ENCODE results near the gene ANKRD39.

ANKRD39 gene

GRCh38 chr2:96860065-96861029, 2.5 kb upstream of the ANKRD39 start:
- Histone ChIP-seq H2AFZ (ENCODE audit: low read depth) (no peak overlapping the region), H3K4me2 (no peak overlapping the region), H3K27ac (no peak overlapping the region), H3K36me3 (ENCODE audit: insufficient read depth) (peaks cover 2% of the 10 kb centered on the region; the same call in 1 of the 2 replicates), H3K27me3 (ENCODE audit: insufficient read depth, low read depth) (no peaks in the 10 kb centered on the region), H4K20me1 (ENCODE audit: insufficient read depth) (no peaks in the 10 kb centered on the region; the same call in 1 of the 2 replicates), H3K4me3 (IDR thresholded peaks at IDR 0.05; ENCODE audit: insufficient read depth, low read depth, low read length) (no peak overlapping the region), H3K9ac (no peak overlapping the region), H3K79me2 (ENCODE audit: insufficient read depth, low read depth) (peaks cover 23% of the 10 kb centered on the region), H3K4me1 (ENCODE audit: low read depth, poor library complexity, severe bottlenecking) (peaks cover 15% of the 10 kb centered on the region)
- no peak for TF ChIP-seq CTCF (conservative IDR thresholded peaks at IDR 0.05; ENCODE audit: low read depth, low read length)

DNA sequence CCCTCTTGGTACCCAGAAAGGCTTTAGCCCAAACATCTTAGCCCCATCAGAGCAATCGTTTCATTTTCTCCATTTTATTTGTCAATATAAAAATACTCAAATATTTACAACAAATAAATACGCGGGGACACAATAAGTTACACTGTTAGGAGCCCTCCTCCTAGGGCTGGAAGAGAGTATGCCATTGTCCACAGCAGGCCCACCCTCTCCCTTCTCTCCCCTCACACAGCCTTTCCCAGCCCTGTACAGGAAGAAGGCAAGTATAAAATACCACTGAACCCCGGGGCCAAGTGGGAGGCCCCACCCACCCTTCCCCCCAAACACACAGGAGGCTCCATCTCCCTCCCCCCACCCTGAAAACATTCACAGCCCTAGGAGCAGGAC, 1.9 kb upstream of the ANKRD39 start:
- Histone ChIP-seq H3K27ac (no peak overlapping the region), H3K4me2 (no peak overlapping the region), H3K9ac (no peak overlapping the region), H2AFZ (ENCODE audit: low read depth) (no peak overlapping the region), H3K36me3 (ENCODE audit: insufficient read depth) (peaks cover 2% of the 10 kb centered on the region; the same call in 1 of the 2 replicates), H3K4me3 (IDR thresholded peaks at IDR 0.05; ENCODE audit: insufficient read depth, low read depth, low read length) (no peak overlapping the region), H3K79me2 (ENCODE audit: insufficient read depth, low read depth) (peaks cover 30% of the 10 kb centered on the region), H3K27me3 (ENCODE audit: insufficient read depth, low read depth) (no peaks in the 10 kb centered on the region), H3K4me1 (ENCODE audit: low read depth, poor library complexity, severe bottlenecking) (peaks cover 21% of the 10 kb centered on the region), H4K20me1 (ENCODE audit: insufficient read depth) (peaks cover 5% of the 10 kb centered on the region; the same call in 1 of the 2 replicates)
- TF ChIP-seq CTCF (conservative IDR thresholded peaks at IDR 0.05; ENCODE audit: low read depth, low read length) = no peak

- no peak overlapping the region for H3K9ac ChIP-seq
- no peak overlapping the region for H3K27ac ChIP-seq
- peaks cover 2% of the 10 kb centered on the region; the same call in 1 of the 2 replicates for H3K36me3 ChIP-seq (ENCODE audit: insufficient read depth)
- no peak overlapping the region for H3K4me2 ChIP-seq
- H3K27me3 ChIP-seq (ENCODE audit: insufficient read depth, low read depth) = no peaks in the 10 kb centered on the region
- H2AFZ ChIP-seq (ENCODE audit: low read depth) = no peak overlapping the region
- no peak for TF ChIP-seq CTCF (conservative IDR thresholded peaks at IDR 0.05; ENCODE audit: low read depth, low read length)
- H3K4me1 ChIP-seq (ENCODE audit: low read depth, poor library complexity, severe bottlenecking) = peaks cover 26% of the 10 kb centered on the region
- no peak overlapping the region for H3K4me3 ChIP-seq (IDR thresholded peaks at IDR 0.05; ENCODE audit: insufficient read depth, low read depth, low read length)
- peaks cover 35% of the 10 kb centered on the region for H3K79me2 ChIP-seq (ENCODE audit: insufficient read depth, low read depth)
- peaks cover 8% of the 10 kb centered on the region; the same call in 1 of the 2 replicates for H4K20me1 ChIP-seq (ENCODE audit: insufficient read depth)
These were observed 1.4 kb upstream of the ANKRD39 start for GRCh38 chr2:96859099-96859649.

DNA sequence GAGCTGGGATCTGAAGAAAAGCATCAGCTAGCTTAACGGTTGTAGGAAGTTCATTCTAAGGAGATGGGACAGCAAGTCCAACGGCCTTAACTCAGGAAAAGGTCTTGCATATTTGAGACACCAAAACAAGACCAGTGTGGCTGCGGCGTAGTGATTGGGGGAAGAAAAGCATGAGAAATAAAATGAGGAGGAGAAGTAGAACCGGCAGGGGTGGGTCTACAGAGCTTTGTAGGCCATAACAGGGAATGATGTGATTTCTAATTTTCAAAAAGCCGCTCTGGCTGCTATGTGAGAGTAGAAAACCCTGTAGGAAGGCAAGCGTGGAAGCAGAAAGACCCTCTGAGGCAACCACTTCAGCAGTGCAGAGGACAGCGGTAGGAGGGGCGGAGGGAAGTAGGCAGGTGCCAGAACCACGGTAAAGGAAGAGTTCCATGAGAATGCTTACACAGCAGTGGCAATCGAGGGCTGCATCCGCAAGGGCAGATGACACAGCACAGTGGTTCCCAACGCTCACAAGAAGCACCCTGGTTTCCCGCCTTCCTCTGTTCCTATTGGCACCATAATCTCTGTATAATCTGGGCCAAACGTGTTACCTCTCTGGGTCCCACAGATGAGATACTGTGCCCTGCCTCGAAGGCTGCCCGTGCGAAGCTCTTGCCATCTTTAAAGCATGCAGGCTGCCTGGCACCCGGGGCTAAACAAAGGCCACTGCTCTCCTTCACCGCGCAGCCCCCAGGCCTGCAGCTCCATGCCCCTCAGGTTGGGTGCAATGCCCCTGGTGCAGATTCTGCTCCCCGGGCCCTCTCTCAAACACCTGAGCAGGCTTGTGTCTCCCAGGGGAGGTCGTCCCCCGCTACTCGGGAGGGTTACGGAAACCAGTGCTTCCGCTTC, 795 bp downstream of the ANKRD39 start:
- peak overlapping the region; percentile 75 for H3K4me2 ChIP-seq
- TF ChIP-seq CTCF (conservative IDR thresholded peaks at IDR 0.05; ENCODE audit: low read depth, low read length) = no peak
- peaks cover 7% of the 10 kb centered on the region; the same call in 1 of the 2 replicates for H3K36me3 ChIP-seq (ENCODE audit: insufficient read depth)
- peaks cover 56% of the 10 kb centered on the region for H3K79me2 ChIP-seq (ENCODE audit: insufficient read depth, low read depth)
- H3K27me3 ChIP-seq (ENCODE audit: insufficient read depth, low read depth) = no peaks in the 10 kb centered on the region
- H3K4me1 ChIP-seq (ENCODE audit: low read depth, poor library complexity, severe bottlenecking) = peaks cover 48% of the 10 kb centered on the region
- H3K9ac ChIP-seq = peak overlapping the region; percentile 99
- H2AFZ ChIP-seq (ENCODE audit: low read depth) = peak overlapping the region; percentile 29
- peak overlapping the region; percentile 99 for H3K27ac ChIP-seq
- peak overlapping the region; percentile 19 for H3K4me3 ChIP-seq (IDR thresholded peaks at IDR 0.05; ENCODE audit: insufficient read depth, low read depth, low read length)
- peaks cover 8% of the 10 kb centered on the region; the same call in 1 of the 2 replicates for H4K20me1 ChIP-seq (ENCODE audit: insufficient read depth)
